ENCODE measurements around the gene GRM8.

DNA sequence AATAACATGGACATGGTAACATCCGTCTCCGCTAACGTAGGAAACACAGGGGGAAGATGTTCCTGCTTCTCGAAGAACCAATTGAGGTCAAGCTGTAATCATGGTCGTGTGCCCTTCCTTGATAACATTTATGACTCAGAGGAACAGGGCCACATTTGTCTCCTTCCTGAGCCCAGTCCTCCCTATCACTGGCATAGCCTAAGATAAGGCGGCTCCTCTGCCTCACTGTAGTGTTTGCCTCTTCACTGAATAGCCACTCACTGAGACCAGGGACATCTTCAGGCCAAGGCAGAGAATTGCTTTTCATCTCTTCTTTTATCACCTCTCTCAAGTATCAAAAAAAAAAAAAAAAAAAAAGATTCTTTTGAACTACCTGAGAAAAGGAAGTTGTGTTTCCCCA lies 5.4 kb upstream of the GRM8 start:
- TF ChIP-seq, protein P1, sequence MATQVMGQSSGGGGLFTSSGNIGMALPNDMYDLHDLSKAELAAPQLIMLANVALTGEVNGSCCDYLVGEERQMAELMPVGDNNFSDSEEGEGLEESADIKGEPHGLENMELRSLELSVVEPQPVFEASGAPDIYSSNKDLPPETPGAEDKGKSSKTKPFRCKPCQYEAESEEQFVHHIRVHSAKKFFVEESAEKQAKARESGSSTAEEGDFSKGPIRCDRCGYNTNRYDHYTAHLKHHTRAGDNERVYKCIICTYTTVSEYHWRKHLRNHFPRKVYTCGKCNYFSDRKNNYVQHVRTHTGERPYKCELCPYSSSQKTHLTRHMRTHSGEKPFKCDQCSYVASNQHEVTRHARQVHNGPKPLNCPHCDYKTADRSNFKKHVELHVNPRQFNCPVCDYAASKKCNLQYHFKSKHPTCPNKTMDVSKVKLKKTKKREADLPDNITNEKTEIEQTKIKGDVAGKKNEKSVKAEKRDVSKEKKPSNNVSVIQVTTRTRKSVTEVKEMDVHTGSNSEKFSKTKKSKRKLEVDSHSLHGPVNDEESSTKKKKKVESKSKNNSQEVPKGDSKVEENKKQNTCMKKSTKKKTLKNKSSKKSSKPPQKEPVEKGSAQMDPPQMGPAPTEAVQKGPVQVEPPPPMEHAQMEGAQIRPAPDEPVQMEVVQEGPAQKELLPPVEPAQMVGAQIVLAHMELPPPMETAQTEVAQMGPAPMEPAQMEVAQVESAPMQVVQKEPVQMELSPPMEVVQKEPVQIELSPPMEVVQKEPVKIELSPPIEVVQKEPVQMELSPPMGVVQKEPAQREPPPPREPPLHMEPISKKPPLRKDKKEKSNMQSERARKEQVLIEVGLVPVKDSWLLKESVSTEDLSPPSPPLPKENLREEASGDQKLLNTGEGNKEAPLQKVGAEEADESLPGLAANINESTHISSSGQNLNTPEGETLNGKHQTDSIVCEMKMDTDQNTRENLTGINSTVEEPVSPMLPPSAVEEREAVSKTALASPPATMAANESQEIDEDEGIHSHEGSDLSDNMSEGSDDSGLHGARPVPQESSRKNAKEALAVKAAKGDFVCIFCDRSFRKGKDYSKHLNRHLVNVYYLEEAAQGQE (tag by site-specific recombination; IDR thresholded peaks at IDR 0.05): no peak
- TF ChIP-seq ZNF747 (tag by site-specific recombination; IDR thresholded peaks at IDR 0.05) (no peak), ZEB2 (tag by site-specific recombination; IDR thresholded peaks at IDR 0.05) (no peak), ZNF24 (tag by site-specific recombination; IDR thresholded peaks at IDR 0.05) (no peak), ATF2 (tag by site-specific recombination; IDR thresholded peaks at IDR 0.05; ENCODE audit: low read depth) (no peak), ZIC2 (tag by site-specific recombination; IDR thresholded peaks at IDR 0.05) (no peak), ZBTB49 (tag by site-specific recombination; IDR thresholded peaks at IDR 0.05; ENCODE audit: low read depth) (no peak), ZBTB8A (tag by site-specific recombination; IDR thresholded peaks at IDR 0.05) (no peak), RBAK (tag by site-specific recombination; IDR thresholded peaks at IDR 0.05) (no peak), ZNF274 (IDR thresholded peaks at IDR 0.05; ENCODE audit: low read length) (no peak), ZNF274 (tag by site-specific recombination; IDR thresholded peaks at IDR 0.05; ENCODE audit: borderline replicate concordance) (no peak), ELK4 (IDR thresholded peaks at IDR 0.05; ENCODE audit: borderline replicate concordance, low read depth, low read length) (no peak), TSHZ1 (tag by site-specific recombination; IDR thresholded peaks at IDR 0.05; ENCODE audit: borderline replicate concordance) (no peak)
- TF ChIP-seq, protein P2, sequence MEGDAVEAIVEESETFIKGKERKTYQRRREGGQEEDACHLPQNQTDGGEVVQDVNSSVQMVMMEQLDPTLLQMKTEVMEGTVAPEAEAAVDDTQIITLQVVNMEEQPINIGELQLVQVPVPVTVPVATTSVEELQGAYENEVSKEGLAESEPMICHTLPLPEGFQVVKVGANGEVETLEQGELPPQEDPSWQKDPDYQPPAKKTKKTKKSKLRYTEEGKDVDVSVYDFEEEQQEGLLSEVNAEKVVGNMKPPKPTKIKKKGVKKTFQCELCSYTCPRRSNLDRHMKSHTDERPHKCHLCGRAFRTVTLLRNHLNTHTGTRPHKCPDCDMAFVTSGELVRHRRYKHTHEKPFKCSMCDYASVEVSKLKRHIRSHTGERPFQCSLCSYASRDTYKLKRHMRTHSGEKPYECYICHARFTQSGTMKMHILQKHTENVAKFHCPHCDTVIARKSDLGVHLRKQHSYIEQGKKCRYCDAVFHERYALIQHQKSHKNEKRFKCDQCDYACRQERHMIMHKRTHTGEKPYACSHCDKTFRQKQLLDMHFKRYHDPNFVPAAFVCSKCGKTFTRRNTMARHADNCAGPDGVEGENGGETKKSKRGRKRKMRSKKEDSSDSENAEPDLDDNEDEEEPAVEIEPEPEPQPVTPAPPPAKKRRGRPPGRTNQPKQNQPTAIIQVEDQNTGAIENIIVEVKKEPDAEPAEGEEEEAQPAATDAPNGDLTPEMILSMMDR (tag by site-specific recombination; IDR thresholded peaks at IDR 0.05): no peak
- TF ChIP-seq, protein P3, sequence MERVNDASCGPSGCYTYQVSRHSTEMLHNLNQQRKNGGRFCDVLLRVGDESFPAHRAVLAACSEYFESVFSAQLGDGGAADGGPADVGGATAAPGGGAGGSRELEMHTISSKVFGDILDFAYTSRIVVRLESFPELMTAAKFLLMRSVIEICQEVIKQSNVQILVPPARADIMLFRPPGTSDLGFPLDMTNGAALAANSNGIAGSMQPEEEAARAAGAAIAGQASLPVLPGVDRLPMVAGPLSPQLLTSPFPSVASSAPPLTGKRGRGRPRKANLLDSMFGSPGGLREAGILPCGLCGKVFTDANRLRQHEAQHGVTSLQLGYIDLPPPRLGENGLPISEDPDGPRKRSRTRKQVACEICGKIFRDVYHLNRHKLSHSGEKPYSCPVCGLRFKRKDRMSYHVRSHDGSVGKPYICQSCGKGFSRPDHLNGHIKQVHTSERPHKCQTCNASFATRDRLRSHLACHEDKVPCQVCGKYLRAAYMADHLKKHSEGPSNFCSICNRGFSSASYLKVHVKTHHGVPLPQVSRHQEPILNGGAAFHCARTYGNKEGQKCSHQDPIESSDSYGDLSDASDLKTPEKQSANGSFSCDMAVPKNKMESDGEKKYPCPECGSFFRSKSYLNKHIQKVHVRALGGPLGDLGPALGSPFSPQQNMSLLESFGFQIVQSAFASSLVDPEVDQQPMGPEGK (tag by site-specific recombination; IDR thresholded peaks at IDR 0.05): no peak
